H9 (cell line): Measurements from ENCODE around the gene CELF5. TPM values are rescaled to one million over a fixed set of nuclear protein-coding genes. Genes with fewer than 3 reads are reported as not detected.

Experiments used
- DNase-seq: peaks from one replicate; pipeline ENCODE4 v3.0.0-alpha.2; 2017
- H2AFZ ChIP-seq: one replicate; pipeline ENCODE4 v1.6.1; 2013; ENCODE audit warnings: mild to moderate bottlenecking, low read length, control low read depth, moderate library complexity
- H2AK5ac ChIP-seq: 2 replicates; pipeline ENCODE4 v1.6.1; 2013; ENCODE audit warnings: low read length, control low read depth, mixed read lengths; ENCODE audit not compliant: insufficient read length
- H2BK120ac ChIP-seq: one replicate; pipeline ENCODE4 v1.6.1; 2013; ENCODE audit warnings: low read depth, mild to moderate bottlenecking, low read length, control low read depth, inconsistent platforms; ENCODE audit not compliant: poor library complexity, severe bottlenecking
- H2BK12ac ChIP-seq: 2 replicates; pipeline ENCODE4 v1.6.1; 2013; ENCODE audit warnings: low read length, control low read depth, mixed read lengths, low read depth; ENCODE audit not compliant: insufficient read length
- H2BK15ac ChIP-seq: 2 replicates; pipeline ENCODE4 v1.6.1; 2013; ENCODE audit warnings: low read depth, low read length, control low read depth
- H2BK20ac ChIP-seq: one replicate; pipeline ENCODE4 v1.6.1; 2013; ENCODE audit warnings: low read depth, mild to moderate bottlenecking, low read length, control low read depth, inconsistent platforms; ENCODE audit not compliant: poor library complexity, severe bottlenecking
- H2BK5ac ChIP-seq: 2 replicates; pipeline ENCODE4 v1.6.1; 2013; ENCODE audit warnings: low read length, control low read depth, mixed read lengths; ENCODE audit not compliant: insufficient read length
- H3K14ac ChIP-seq: 2 replicates; pipeline ENCODE4 v1.6.1; 2013; ENCODE audit warnings: low read length, control low read depth; ENCODE audit not compliant: insufficient read depth
- H3K18ac ChIP-seq: 2 replicates; pipeline ENCODE4 v1.6.1; 2013; ENCODE audit warnings: low read depth, mild to moderate bottlenecking, mixed read lengths, low read length, control low read depth; ENCODE audit not compliant: insufficient read length
- H3K23ac ChIP-seq: 2 replicates; pipeline ENCODE4 v1.6.1; 2013; ENCODE audit warnings: low read length, control low read depth, mixed read lengths, low read depth; ENCODE audit not compliant: insufficient read length
- H3K23me2 ChIP-seq: 2 replicates; pipeline ENCODE4 v1.6.1; 2013; ENCODE audit warnings: low read depth, mild to moderate bottlenecking, mixed read lengths, low read length, control low read depth; ENCODE audit not compliant: insufficient read length, poor library complexity, severe bottlenecking
- H3K27ac ChIP-seq: 2 replicates; pipeline ENCODE4 v1.5.1; 2013; ENCODE audit warnings: low read length, control low read depth, mixed read lengths, low read depth; ENCODE audit not compliant: insufficient read length
- H3K27me3 ChIP-seq: 2 replicates; pipeline ENCODE4 v1.6.1; 2013; ENCODE audit warnings: low read length, control low read depth, inconsistent platforms; ENCODE audit not compliant: insufficient read depth
- H3K4ac ChIP-seq: 2 replicates; pipeline ENCODE4 v1.6.1; 2013; ENCODE audit warnings: low read depth, mild to moderate bottlenecking, control low read depth, inconsistent platforms, low read length, moderate library complexity
- H3K4me1 ChIP-seq: 2 replicates; pipeline ENCODE4 v1.6.1; 2013; ENCODE audit warnings: low read length, control low read depth, inconsistent platforms; ENCODE audit not compliant: insufficient read depth
- H3K4me2 ChIP-seq: 2 replicates; pipeline ENCODE4 v1.6.1; 2013; ENCODE audit warnings: low read length, control low read depth, mixed read lengths; ENCODE audit not compliant: insufficient read length, insufficient read depth
- H3K56ac ChIP-seq: 2 replicates; pipeline ENCODE4 v1.6.1; 2013; ENCODE audit warnings: low read depth, mild to moderate bottlenecking, mixed read lengths, low read length, control low read depth; ENCODE audit not compliant: insufficient read length
- H3K79me1 ChIP-seq: 2 replicates; pipeline ENCODE4 v1.6.1; 2013; ENCODE audit warnings: low read depth, mild to moderate bottlenecking, moderate library complexity, low read length, control low read depth, inconsistent platforms; ENCODE audit not compliant: insufficient read depth, poor library complexity, severe bottlenecking
- H3K79me2 ChIP-seq: 2 replicates; pipeline ENCODE4 v1.6.1; 2013; ENCODE audit warnings: low read length, control low read depth, inconsistent platforms; ENCODE audit not compliant: insufficient read depth
- H3K9ac ChIP-seq: 2 replicates; pipeline ENCODE4 v1.6.1; 2013; ENCODE audit warnings: low read length, control low read depth, mixed read lengths; ENCODE audit not compliant: insufficient read length; ENCODE audit errors: extremely low read depth
- H3K9me3 ChIP-seq: one replicate; pipeline ENCODE4 v1.6.1; 2013; ENCODE audit warnings: low read depth, low read length, inconsistent platforms; ENCODE audit not compliant: control insufficient read depth
- H3T11ph ChIP-seq: one replicate; pipeline ENCODE4 v1.6.1; 2013; ENCODE audit warnings: mild to moderate bottlenecking, low read length, control low read depth, inconsistent platforms
- H4K20me1 ChIP-seq: one replicate; pipeline ENCODE4 v1.6.1; 2013; ENCODE audit not compliant: control insufficient read depth, insufficient read length, insufficient read depth
- H4K5ac ChIP-seq: 2 replicates; pipeline ENCODE4 v1.6.1; 2013; ENCODE audit warnings: low read depth, mild to moderate bottlenecking, mixed read lengths, low read length, control low read depth; ENCODE audit not compliant: insufficient read length
- H4K8ac ChIP-seq: replicated peaks from 2 replicates; pipeline ENCODE4 v1.6.1; 2013; ENCODE audit warnings: low read length, control low read depth, mixed read lengths, low read depth; ENCODE audit not compliant: insufficient read length
- H4K91ac ChIP-seq: 2 replicates; pipeline ENCODE4 v1.6.1; 2013; ENCODE audit warnings: low read depth, mild to moderate bottlenecking, moderate library complexity, mixed read lengths, low read length, control low read depth; ENCODE audit not compliant: insufficient read length
- H3K27ac Mint-ChIP-seq, 3 experiments: 2 replicates in 2 of 3; 3 replicates in 1 of 3; pipeline ENCODE4 v1.8.0; 2020 to 2021; ENCODE audit warnings: mixed read lengths in 3 of 3, mild to moderate bottlenecking in 1 of 3, moderate library complexity in 1 of 3
- H3K27me3 Mint-ChIP-seq: 2 replicates; pipeline ENCODE4 v1.8.0; 2021; ENCODE audit warnings: low read depth, mild to moderate bottlenecking, moderate library complexity, mixed read lengths
- H3K36me3 Mint-ChIP-seq, 3 experiments: 2 replicates in 2 of 3; 3 replicates in 1 of 3; pipeline ENCODE4 v1.8.0; 2020 to 2021; ENCODE audit warnings: low read depth in 3 of 3, mixed read lengths in 3 of 3; ENCODE audit not compliant: insufficient read depth in 1 of 3
- H3K4me1 Mint-ChIP-seq, 2 experiments: 2 replicates each; pipeline ENCODE4 v1.8.0; 2020; ENCODE audit warnings: mixed read lengths in 2 of 2
- H3K4me3 Mint-ChIP-seq, 2 experiments: 2 replicates in 1 of 2; 3 replicates in 1 of 2; pipeline ENCODE4 v1.8.0; 2020 to 2021; ENCODE audit warnings: mild to moderate bottlenecking in 2 of 2, mixed read lengths in 2 of 2, moderate library complexity in 1 of 2
- H3K9me3 Mint-ChIP-seq, 2 experiments: 2 replicates in 1 of 2; 3 replicates in 1 of 2; pipeline ENCODE4 v1.8.0; 2020; ENCODE audit warnings: mild to moderate bottlenecking in 2 of 2, mixed read lengths in 2 of 2, moderate library complexity in 1 of 2
- CTCF ChIP-seq: fragments of 200-600 bp; sonication (generic); conservative IDR thresholded peaks from 3 replicates; pipeline ENCODE4 v1.8.0; 2021; ENCODE audit warnings: antibody characterized with exemption, mild to moderate bottlenecking
- WGBS: extraction: QIAGEN DNeasy Blood & Tissue Kit; methylation state at CpG from one replicate; pipeline ENCODE4 v1.1.7; 2013; ENCODE audit warnings: missing lambda C conversion rate, low lambda C conversion rate, mixed read lengths; ENCODE audit not compliant: insufficient read length; ENCODE audit errors: extremely low coverage; 5-methylcytosine and 5-hydroxymethylcytosine counted together
- total RNA-seq: library from RNA; stranded (reverse); gene quantifications from 2 replicates; pipeline ENCODE4 v1.2.1, GENCODE V29; 2021

Gene CELF5
- total RNA-seq, 1 experiment from 2014 or later: 4.8 TPM

GRCh38 chr19:3344608-3345598 lies 120.4 kb downstream of the CELF5 start:
- H2AK5ac ChIP-seq: no peak overlapping the region
- H2BK5ac ChIP-seq: no peak overlapping the region
- no peak overlapping the region for H3K27ac ChIP-seq
- no peaks in the 10 kb centered on the region for H4K20me1 ChIP-seq
- H3K23ac ChIP-seq: no peak overlapping the region
- DNase-seq: no peak
- no peak for TF ChIP-seq CTCF
- no peak overlapping the region for H3K4me3 Mint-ChIP-seq
- H3K27me3 Mint-ChIP-seq: peaks cover 70% of the 10 kb centered on the region
- H3K4me2 ChIP-seq: no peak overlapping the region
- H3K14ac ChIP-seq: no peak overlapping the region
- H3K9me3 Mint-ChIP-seq: no peaks in the 10 kb centered on the region; a peak in 2 of 5 replicates
- H3K4me1 Mint-ChIP-seq: no peaks in the 10 kb centered on the region
- H3K18ac ChIP-seq: no peak overlapping the region
- H2BK120ac ChIP-seq: no peak overlapping the region
- no peak overlapping the region for H3K4ac ChIP-seq
- no peak overlapping the region for H4K8ac ChIP-seq
- H3K4me1 ChIP-seq: no peaks in the 10 kb centered on the region
- no peaks in the 10 kb centered on the region for H3K9me3 ChIP-seq
- H4K91ac ChIP-seq: no peak overlapping the region
- WGBS: no CpG with 5 or more reads among the region's 25 CpGs
- no peak overlapping the region for H2BK15ac ChIP-seq
- H2AFZ ChIP-seq: no peak overlapping the region
- H4K5ac ChIP-seq: no peak overlapping the region
- H3K9ac ChIP-seq: no peak overlapping the region
- no peak overlapping the region for H2BK20ac ChIP-seq
- no peaks in the 10 kb centered on the region for H3K23me2 ChIP-seq
- no peaks in the 10 kb centered on the region for H3K27me3 ChIP-seq
- no peak overlapping the region for H3K56ac ChIP-seq
- no peaks in the 10 kb centered on the region for H3K36me3 Mint-ChIP-seq
- H2BK12ac ChIP-seq: no peak overlapping the region
- H3T11ph ChIP-seq: no peak overlapping the region
- H3K27ac Mint-ChIP-seq: no peak overlapping the region
- H3K79me2 ChIP-seq: no peaks in the 10 kb centered on the region
- H3K79me1 ChIP-seq: no peaks in the 10 kb centered on the region
